HepG2 (cell line): ENCODE results near the gene GNG5. TPM values are rescaled to one million over a fixed set of nuclear protein-coding genes. Genes with fewer than 3 reads are reported as not detected.

Experiments
- AKNA ChIP-seq: sonication (generic); formaldehyde crosslinking; IDR thresholded peaks from 2 replicates; pipeline ENCODE4 v1.4.0; 2020; ENCODE audit warnings: missing genetic modification reagents, borderline replicate concordance
- FOXP4 ChIP-seq: sonication (generic); formaldehyde crosslinking; IDR thresholded peaks from 2 replicates; pipeline ENCODE4 v1.4.0; 2020; ENCODE audit warnings: missing genetic modification reagents
- KMT2A ChIP-seq: sonication (generic); formaldehyde crosslinking; IDR thresholded peaks from 2 replicates; pipeline ENCODE4 v1.4.0; 2020; ENCODE audit warnings: missing genetic modification reagents
- MED13 ChIP-seq: sonication (generic); formaldehyde crosslinking; IDR thresholded peaks from 2 replicates; pipeline ENCODE4 v1.5.0; 2020; ENCODE audit warnings: missing genetic modification reagents
- MEF2D ChIP-seq: sonication (generic); formaldehyde crosslinking; IDR thresholded peaks from 2 replicates; pipeline ENCODE4 v1.5.1; 2020; ENCODE audit warnings: mild to moderate bottlenecking, missing genetic modification reagents
- NFE2L1 ChIP-seq: sonication (generic); formaldehyde crosslinking; IDR thresholded peaks from 2 replicates; pipeline ENCODE4 v1.4.0; 2020; ENCODE audit warnings: missing genetic modification reagents, mild to moderate bottlenecking, borderline replicate concordance
- UBTF ChIP-seq: sonication (generic); formaldehyde crosslinking; IDR thresholded peaks from 2 replicates; pipeline ENCODE4 v1.4.0; 2020; ENCODE audit warnings: mild to moderate bottlenecking, missing genetic modification reagents
- ZFP36L2 ChIP-seq: sonication (generic); formaldehyde crosslinking; IDR thresholded peaks from 2 replicates; pipeline ENCODE4 v1.4.0; 2020; ENCODE audit warnings: missing genetic modification reagents
- ZHX2 ChIP-seq, 2 experiments: sonication (generic) in 1 of 2; formaldehyde crosslinking in 1 of 2; IDR thresholded peaks; 2 replicates each; pipeline versions ENCODE4 v1.6.1 to v1.9.0; 2014 to 2022; ENCODE audit warnings: antibody characterized with exemption in 1 of 2, borderline replicate concordance in 1 of 2, inconsistent platforms in 1 of 2, low read depth in 1 of 2, missing genetic modification reagents in 1 of 2
- ZNF383 ChIP-seq: sonication (generic); formaldehyde crosslinking; IDR thresholded peaks from 2 replicates; pipeline ENCODE4 v1.4.0; 2020; ENCODE audit warnings: missing genetic modification reagents, mild to moderate bottlenecking, borderline replicate concordance
- ZNF780A ChIP-seq: sonication (generic); formaldehyde crosslinking; IDR thresholded peaks from 2 replicates; pipeline ENCODE4 v1.8.0; 2022; ENCODE audit warnings: mild to moderate bottlenecking, missing genetic modification reagents, moderate library complexity
- polyA plus RNA-seq, 8 experiments: library from polyadenylated mRNA; depleted of rRNA in 3 of 8; stranded (reverse) in 7 of 8; unstranded in 1 of 8; fragments of >200 nt; fragmentation: Illumina TruSeq in 4 of 8; extraction: Trizol in 4 of 8; gene quantifications; 2 replicates each; pipeline versions ENCODE4 v1.2.1 to v1.2.3, GENCODE V29; 2011 to 2016; ENCODE audit warnings: low read depth in 4 of 8, missing spikeins in 1 of 8, mixed read lengths in 1 of 8; ENCODE audit not compliant: insufficient read depth in 1 of 8
- total RNA-seq, 5 experiments: library from RNA; depleted of rRNA; stranded (reverse); fragments of >200 nt; fragmentation: Illumina TruSeq; extraction: Trizol; gene quantifications; 2 replicates each; pipeline ENCODE4 v1.2.3, GENCODE V29; 2016; ENCODE audit warnings: low read depth in 1 of 5

Gene GNG5
- total and polyA plus RNA-seq, 2 of the 13 experiments (the other 11 are each of a cell fraction or from before 2014, with no cell fraction given): 103 to 137 TPM

- peak; percentile 59 for TF ChIP-seq UBTF (CRISPR knock-in tag)
- no peak for TF ChIP-seq NFE2L1 (CRISPR knock-in tag)
- TF ChIP-seq KMT2A (CRISPR knock-in tag): peak; percentile 11; the same call in 1 of the 2 replicates
- TF ChIP-seq AKNA (CRISPR knock-in tag): no peak
- TF ChIP-seq ZFP36L2 (CRISPR knock-in tag): no peak
- no peak for TF ChIP-seq MEF2D (CRISPR knock-in tag)
- no peak for TF ChIP-seq ZNF383
- TF ChIP-seq ZHX2 (IDR thresholded peaks at IDR 0.05; ENCODE audit: low read depth): no peak
- TF ChIP-seq ZHX2 (CRISPR knock-in tag; IDR thresholded peaks at IDR 0.05; ENCODE audit: borderline replicate concordance): no peak
- TF ChIP-seq FOXP4 (CRISPR knock-in tag): 0 out of 2 replicates have a peak, but pooled peaks have one; percentile 0
- TF ChIP-seq MED13 (CRISPR knock-in tag): no peak
- TF ChIP-seq ZNF780A: no peak
Observed at GRCh38 chr1:84505493-84506001, 834 bp downstream of the GNG5 start (continued).
